Glutamatergic neuron (in vitro differentiated cells): ENCODE results near the gene AGAP3. TPM values are rescaled to one million over a fixed set of nuclear protein-coding genes. Genes with fewer than 3 reads are reported as not detected.

Experiments used
- DNase-seq: peaks from one replicate; pipeline ENCODE4 v3.0.0; 2022
- H3K27ac Mint-ChIP-seq: one replicate; pipeline ENCODE4 v1.8.0; 2020; ENCODE audit warnings: mild to moderate bottlenecking, mixed read lengths, inconsistent platforms; ENCODE audit not compliant: unreplicated experiment
- H3K27me3 Mint-ChIP-seq: one replicate; pipeline ENCODE4 v1.8.0; 2020; ENCODE audit warnings: mild to moderate bottlenecking, moderate library complexity, mixed read lengths, inconsistent platforms; ENCODE audit not compliant: unreplicated experiment
- H3K36me3 Mint-ChIP-seq: one replicate; pipeline ENCODE4 v1.8.0; 2020; ENCODE audit warnings: mild to moderate bottlenecking, mixed read lengths, inconsistent platforms; ENCODE audit not compliant: unreplicated experiment
- H3K4me1 Mint-ChIP-seq: one replicate; pipeline ENCODE4 v1.8.0; 2020; ENCODE audit warnings: mild to moderate bottlenecking, low read depth, mixed read lengths, inconsistent platforms; ENCODE audit not compliant: unreplicated experiment
- H3K4me3 Mint-ChIP-seq: one replicate; pipeline ENCODE4 v1.8.0; 2020; ENCODE audit warnings: mild to moderate bottlenecking, mixed read lengths, inconsistent platforms; ENCODE audit not compliant: unreplicated experiment
- H3K9me3 Mint-ChIP-seq: one replicate; pipeline ENCODE4 v1.8.0; 2020; ENCODE audit warnings: mild to moderate bottlenecking, moderate library complexity, mixed read lengths, inconsistent platforms; ENCODE audit not compliant: unreplicated experiment
- CTCF ChIP-seq: fragments of 200-600 bp; sonication (generic); IDR thresholded peaks from one replicate; pipeline ENCODE4 v1.5.0; 2021; ENCODE audit not compliant: partially characterized antibody, unreplicated experiment
- total RNA-seq: library from RNA; stranded (reverse); fragmentation: NEBNext Ultra II Directional; extraction: Animal tissue kit (Norgen Biotek cat#: 25700); gene quantifications from one replicate; pipeline ENCODE4 v1.2.1, GENCODE V29; 2021; ENCODE audit not compliant: unreplicated experiment

Gene AGAP3
- total RNA-seq, 1 donor from 2014 or later, result 406 TPM

- Mint-ChIP-seq H3K4me3 (no peak overlapping the region), H3K27ac (no peak overlapping the region), H3K27me3 (peaks cover 3% of the 10 kb centered on the region), H3K4me1 (no peaks in the 10 kb centered on the region), H3K36me3 (no peaks in the 10 kb centered on the region), H3K9me3 (peaks cover 2% of the 10 kb centered on the region)
- no peak for TF ChIP-seq CTCF
- DNase-seq, result no peak
These were observed 71.5 kb downstream of the AGAP3 start for GRCh38 chr7:151157645-151158329.

GRCh38 chr7:151161757-151162156, 75.5 kb downstream of the AGAP3 start:
- DNase-seq, result no peak
- H3K27ac Mint-ChIP-seq, result no peak overlapping the region
- peaks cover 2% of the 10 kb centered on the region for H3K4me1 Mint-ChIP-seq
- TF ChIP-seq CTCF, result no peak
- peaks cover 2% of the 10 kb centered on the region for H3K9me3 Mint-ChIP-seq
- H3K4me3 Mint-ChIP-seq, result no peak overlapping the region
- H3K36me3 Mint-ChIP-seq, result no peaks in the 10 kb centered on the region
- H3K27me3 Mint-ChIP-seq, result peaks cover 8% of the 10 kb centered on the region

- TF ChIP-seq CTCF, result peak; percentile 20
These were observed 80.4 kb downstream of the AGAP3 start for GRCh38 chr7:151166629-151167196.

GRCh38 chr7:151167197-151167961, 81.1 kb downstream of the AGAP3 start, which contains the start of gene GBX1:
Gene GBX1 (minus strand): TSS chr7:151167694. CDS start chr7:151167548, 146 bp downstream.
- Mint-ChIP-seq H3K27me3 (peaks cover 21% of the 10 kb centered on the region), H3K9me3 (peaks cover 15% of the 10 kb centered on the region), H3K4me1 (peaks cover 12% of the 10 kb centered on the region), H3K36me3 (no peaks in the 10 kb centered on the region), H3K27ac (no peak within 1 kb of the TSS), H3K4me3 (peak within 1 kb of the TSS; percentile 81)
- DNase-seq, result peak; percentile 68
- TF ChIP-seq CTCF, result peak; percentile 13

More at GRCh38 chr7:151166629-151167196, 80.4 kb downstream of the AGAP3 start:
- Mint-ChIP-seq H3K27ac (no peak overlapping the region), H3K4me3 (peak overlapping the region; percentile 74), H3K4me1 (peaks cover 12% of the 10 kb centered on the region), H3K27me3 (peaks cover 20% of the 10 kb centered on the region), H3K36me3 (no peaks in the 10 kb centered on the region), H3K9me3 (peaks cover 11% of the 10 kb centered on the region)
- DNase-seq, result peak; percentile 46
